HG02852 (cell line): ENCODE results near the gene CRYZ.

ENCODE experiments used
- ATAC-seq: cut with Tn5 transposase; IDR thresholded peaks from one replicate; pipeline ENCODE4 v1.9.1; 2021; ENCODE audit warnings: mild to moderate bottlenecking, moderate library complexity; ENCODE audit not compliant: unreplicated experiment

Gene CRYZ

GRCh38 chr1:74731399-74732052 lies 1.3 kb downstream of the CRYZ start:
- no peak for ATAC-seq

- no peak for ATAC-seq
Observed at GRCh38 chr1:74729741-74730478, 2.9 kb downstream of the CRYZ start.

- no peak for ATAC-seq
Observed at GRCh38 chr1:74728736-74729135, 4.1 kb downstream of the CRYZ start.

- ATAC-seq = no peak
Observed at GRCh38 chr1:74726063-74726462, 6.8 kb downstream of the CRYZ start.

- ATAC-seq = no peak
Observed at GRCh38 chr1:74717626-74718025, 15.2 kb downstream of the CRYZ start.

GRCh38 chr1:74716822-74717221 lies 16.0 kb downstream of the CRYZ start:
- no peak for ATAC-seq

GRCh38 chr1:74715806-74716205 lies 17.0 kb downstream of the CRYZ start:
- ATAC-seq = no peak

- no peak for ATAC-seq
Observed at GRCh38 chr1:74715236-74715502, 17.7 kb downstream of the CRYZ start.

- ATAC-seq = peak; percentile 80
Observed at GRCh38 chr1:74714429-74715235, 18.2 kb downstream of the CRYZ start.

GRCh38 chr1:74713849-74714248 lies 19.0 kb downstream of the CRYZ start:
- ATAC-seq = peak; percentile 28

GRCh38 chr1:74712881-74713280 lies 20.0 kb downstream of the CRYZ start:
- no peak for ATAC-seq

- ATAC-seq = no peak
Observed at GRCh38 chr1:74703386-74704182, 29.3 kb downstream of the CRYZ start.

GRCh38 chr1:74699331-74699730 lies 33.5 kb downstream of the CRYZ start:
- no peak for ATAC-seq

GRCh38 chr1:74697832-74698231 lies 35.0 kb downstream of the CRYZ start:
- no peak for ATAC-seq

- ATAC-seq = no peak
Observed at GRCh38 chr1:74693473-74693872, 39.4 kb downstream of the CRYZ start.

- ATAC-seq = no peak
Observed at GRCh38 chr1:74690909-74691308, 41.9 kb downstream of the CRYZ start.

GRCh38 chr1:74690364-74690696 lies 42.5 kb downstream of the CRYZ start:
- no peak for ATAC-seq

- ATAC-seq = peak; percentile 79
Observed at GRCh38 chr1:74689621-74690363, 43.1 kb downstream of the CRYZ start.

- no peak for ATAC-seq
Observed at GRCh38 chr1:74686928-74687327, 45.9 kb downstream of the CRYZ start.

- no peak for ATAC-seq
Observed at GRCh38 chr1:74684301-74684700, 48.5 kb downstream of the CRYZ start.

- ATAC-seq = no peak
Observed at GRCh38 chr1:74683656-74684055, 49.2 kb downstream of the CRYZ start.
